Thymus (tissue), 11 donors: ENCODE data around the gene DKK1. TPM values are rescaled to one million over a fixed set of nuclear protein-coding genes. Genes with fewer than 3 reads are reported as not detected.

Source experiments
- DNase-seq, 9 donors: peaks; one replicate each; pipeline ENCODE4 v3.0.0-alpha.2; 2013; ENCODE audit warnings: low spot score in 9 of 9, low read depth in 6 of 9, missing footprints in 1 of 9
- H3K27ac ChIP-seq, 2 donors: one replicate each; pipeline ENCODE4 v1.5.1; 2013; ENCODE audit warnings: control low read depth in 1 of 2, low read depth in 1 of 2, low read length in 1 of 2, mild to moderate bottlenecking in 1 of 2, moderate library complexity in 1 of 2
- H3K27me3 ChIP-seq, 2 donors: one replicate each; pipeline ENCODE4 v1.5.1; 2013; ENCODE audit warnings: low read length in 1 of 2; ENCODE audit not compliant: control insufficient read depth in 2 of 2, insufficient read depth in 1 of 2
- H3K36me3 ChIP-seq, 2 donors: one replicate each; pipeline ENCODE4 v1.5.1; 2013; ENCODE audit warnings: low read length in 1 of 2, mild to moderate bottlenecking in 1 of 2, moderate library complexity in 1 of 2; ENCODE audit not compliant: control insufficient read depth in 2 of 2, insufficient read depth in 2 of 2
- H3K4me1 ChIP-seq, 2 donors: one replicate each; pipeline ENCODE4 v1.5.1; 2013; ENCODE audit warnings: low read length in 2 of 2; ENCODE audit not compliant: control insufficient read depth in 2 of 2, insufficient read depth in 2 of 2
- H3K4me3 ChIP-seq, 2 donors: one replicate each; pipeline ENCODE4 v1.5.1; 2013; ENCODE audit warnings: low read length in 2 of 2, control low read depth in 1 of 2, mild to moderate bottlenecking in 1 of 2
- H3K9me3 ChIP-seq, 2 donors: one replicate each; pipeline ENCODE4 v1.5.1; 2013; ENCODE audit warnings: low read length in 1 of 2, mild to moderate bottlenecking in 1 of 2; ENCODE audit not compliant: control insufficient read depth in 2 of 2, insufficient read depth in 1 of 2
- WGBS: extraction: QIAGEN DNeasy Blood & Tissue Kit; methylation state at CpG from one replicate; pipeline ENCODE4 v1.1.7; 2013; 5-methylcytosine and 5-hydroxymethylcytosine counted together
- polyA plus RNA-seq: library from polyadenylated mRNA; stranded (reverse); fragments of 200-250 nt; gene quantifications from one replicate; pipeline ENCODE4 v1.2.3, GENCODE V29; 2013
- total RNA-seq: library from RNA; stranded (reverse); fragments of 120-200 nt; gene quantifications from one replicate; pipeline ENCODE4 v1.2.4, GENCODE V29; 2013
- donor health status: healthy.

The DKK1 gene
- total and polyA plus RNA-seq, 2 donors, result 0.24 to 1.5 TPM

DNA sequence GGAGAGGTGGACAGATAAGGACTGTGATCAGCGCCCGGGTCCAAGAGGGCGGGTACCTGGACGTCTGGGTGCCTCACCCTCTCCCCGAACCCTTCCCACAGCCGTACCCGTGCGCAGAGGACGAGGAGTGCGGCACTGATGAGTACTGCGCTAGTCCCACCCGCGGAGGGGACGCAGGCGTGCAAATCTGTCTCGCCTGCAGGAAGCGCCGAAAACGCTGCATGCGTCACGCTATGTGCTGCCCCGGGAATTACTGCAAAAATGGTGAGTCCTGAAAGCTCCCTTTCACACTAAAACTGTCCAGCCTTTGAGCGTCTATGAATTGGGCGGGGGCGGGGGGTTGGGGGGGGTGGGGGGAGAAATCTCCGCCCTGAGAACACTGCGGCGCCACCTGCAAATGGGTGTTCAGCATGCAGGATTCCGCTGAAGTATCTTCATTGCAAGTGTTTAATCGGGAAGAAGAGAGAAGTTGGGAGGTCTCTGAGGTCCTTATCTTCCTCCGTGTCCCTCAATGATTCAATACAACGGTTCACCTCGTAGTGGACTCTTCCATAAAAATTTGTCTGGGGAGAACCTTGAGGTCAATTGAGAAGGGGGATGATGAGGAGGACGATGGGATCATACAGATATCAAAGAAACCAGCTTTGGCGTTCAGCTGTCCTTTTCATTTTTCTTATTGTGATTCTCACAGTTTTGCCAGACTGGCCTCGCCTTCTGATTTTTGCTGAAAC, 906 bp downstream of the DKK1 start:
- no peak overlapping the region for H3K27ac ChIP-seq
- H3K36me3 ChIP-seq, result no peaks in the 10 kb centered on the region
- H3K4me3 ChIP-seq, result peak overlapping the region; percentile 46
- no peaks in the 10 kb centered on the region for H3K9me3 ChIP-seq
- H3K4me1 ChIP-seq, result peaks cover 0 to 20% of the 10 kb centered on the region in 2 donors
- WGBS, result 10% methylated on average over 36 of the region's 36 CpGs
- peaks cover 33 to 58% of the 10 kb centered on the region in 2 donors for H3K27me3 ChIP-seq
- peak in 2 of 9 donors; percentile 5 to 13 for DNase-seq

- Histone ChIP-seq H3K4me1 (peaks cover 0 to 20% of the 10 kb centered on the region in 2 donors), H3K36me3 (no peaks in the 10 kb centered on the region), H3K27me3 (peaks cover 32 to 54% of the 10 kb centered on the region in 2 donors), H3K4me3 (no peak overlapping the region), H3K27ac (no peak overlapping the region), H3K9me3 (no peaks in the 10 kb centered on the region)
- no peak for DNase-seq
- 61% methylated on average over 1 of the region's 1 CpG for WGBS
Observed at GRCh38 chr10:52316001-52316400, 1.9 kb downstream of the DKK1 start.

GRCh38 chr10:52316500-52316899, 2.4 kb downstream of the DKK1 start:
- WGBS, result 96% methylated on average over 4 of the region's 4 CpGs
- no peak overlapping the region for H3K27ac ChIP-seq
- H3K4me3 ChIP-seq, result no peak overlapping the region
- H3K36me3 ChIP-seq, result no peaks in the 10 kb centered on the region
- DNase-seq, result no peak
- no peaks in the 10 kb centered on the region for H3K9me3 ChIP-seq
- peaks cover 0 to 20% of the 10 kb centered on the region in 2 donors for H3K4me1 ChIP-seq
- H3K27me3 ChIP-seq, result peaks cover 32 to 50% of the 10 kb centered on the region in 2 donors

DNA sequence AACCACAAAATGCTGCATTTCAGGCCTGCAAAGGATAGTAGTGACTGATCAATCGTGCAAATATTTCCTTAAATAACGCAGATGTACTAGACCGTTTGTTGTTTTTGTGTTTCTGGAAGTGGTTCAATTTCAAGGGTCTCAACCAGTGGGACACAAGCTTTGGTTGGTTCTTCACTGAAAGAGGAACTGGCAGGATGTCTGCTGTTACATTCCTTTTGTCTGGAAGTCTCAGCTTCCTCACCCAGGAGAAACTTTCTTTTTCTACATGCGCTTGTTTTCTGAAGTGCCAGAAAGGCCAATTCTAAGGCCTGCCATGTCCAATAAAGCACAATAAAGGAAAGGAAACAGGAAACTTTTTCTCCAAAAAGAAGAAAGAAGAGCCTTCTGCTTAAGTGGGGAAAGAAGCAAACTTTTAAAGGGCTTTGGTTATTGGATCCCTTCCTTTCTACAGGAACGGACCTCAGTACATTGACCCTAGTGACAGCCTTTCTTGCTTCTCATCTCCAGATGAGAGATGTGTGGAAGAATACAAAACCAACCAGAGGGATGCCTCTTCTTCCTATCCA, 4.1 kb downstream of the DKK1 start:
- DNase-seq, result no peak
- Histone ChIP-seq H3K4me3 (no peak overlapping the region), H3K27me3 (peaks cover 25 to 34% of the 10 kb centered on the region in 2 donors), H3K4me1 (peaks cover 0 to 17% of the 10 kb centered on the region in 2 donors), H3K9me3 (no peaks in the 10 kb centered on the region), H3K36me3 (no peaks in the 10 kb centered on the region), H3K27ac (no peak overlapping the region)
- 94% methylated on average over 5 of the region's 5 CpGs for WGBS

DNA sequence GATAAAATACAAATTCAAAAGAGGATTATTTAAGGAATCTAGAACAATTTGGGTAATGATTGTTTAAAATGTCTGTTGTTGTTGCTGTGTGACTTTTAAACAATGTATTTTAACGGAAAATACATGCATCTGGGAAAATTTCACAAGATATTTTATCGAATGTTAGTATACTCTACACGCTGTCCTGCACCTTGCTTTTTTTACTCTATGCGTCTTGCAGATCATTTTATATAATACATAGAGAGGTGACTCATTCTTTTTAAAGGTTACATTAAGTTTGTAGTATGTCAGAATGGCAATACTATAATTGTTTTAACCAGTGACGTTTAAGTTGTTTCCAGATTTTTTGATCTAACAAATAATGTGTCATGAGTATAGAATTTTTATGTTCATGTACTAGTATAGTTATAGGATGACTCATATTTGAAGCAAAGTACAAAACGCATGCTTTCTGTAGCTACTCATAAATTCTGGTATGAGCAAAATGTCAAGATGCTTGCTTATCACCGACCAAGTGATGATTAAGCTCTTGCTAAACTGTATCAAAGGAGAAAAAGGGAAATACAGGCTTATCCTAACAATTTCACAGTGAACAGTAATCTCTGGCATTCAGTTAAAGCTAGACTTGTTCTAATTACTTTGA, 4.9 kb downstream of the DKK1 start:
- Histone ChIP-seq H3K4me1 (peaks cover 0 to 10% of the 10 kb centered on the region in 2 donors), H3K27ac (no peak overlapping the region), H3K9me3 (no peaks in the 10 kb centered on the region), H3K27me3 (peaks cover 20 to 27% of the 10 kb centered on the region in 2 donors), H3K4me3 (no peak overlapping the region), H3K36me3 (no peaks in the 10 kb centered on the region)
- WGBS, result 93% methylated on average over 7 of the region's 7 CpGs
- no peak for DNase-seq

GRCh38 chr10:52319926-52320325, 5.8 kb downstream of the DKK1 start:
- Histone ChIP-seq H3K9me3 (no peaks in the 10 kb centered on the region), H3K4me1 (no peaks in the 10 kb centered on the region), H3K27ac (no peak overlapping the region), H3K27me3 (peaks cover 12 to 17% of the 10 kb centered on the region in 2 donors), H3K4me3 (no peak overlapping the region), H3K36me3 (no peaks in the 10 kb centered on the region)
- 94% methylated on average over 2 of the region's 2 CpGs for WGBS
- no peak for DNase-seq

DNA sequence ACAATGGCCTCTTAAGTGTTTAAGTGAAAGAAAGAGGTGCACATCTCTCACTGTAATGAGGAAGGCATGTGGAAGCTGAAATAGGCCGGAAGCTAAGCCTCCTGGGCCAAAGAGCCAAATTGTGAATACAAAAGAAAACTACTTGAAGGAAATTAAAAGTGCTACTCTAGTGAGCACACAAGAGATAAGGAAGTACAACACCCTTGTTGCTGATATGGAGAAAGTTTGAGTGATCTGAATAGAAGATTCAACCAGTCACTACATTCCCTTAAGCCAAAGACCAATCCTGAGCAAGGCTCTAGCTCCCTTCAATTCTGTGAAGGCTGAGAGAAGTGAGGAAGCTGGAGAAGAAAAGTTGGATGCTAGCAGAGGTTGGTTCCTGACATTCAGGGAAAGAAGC, 8.2 kb downstream of the DKK1 start:
- H3K4me1 ChIP-seq, result no peaks in the 10 kb centered on the region
- 97% methylated on average over 1 of the region's 1 CpG for WGBS
- no peaks in the 10 kb centered on the region for H3K36me3 ChIP-seq
- H3K4me3 ChIP-seq, result no peak overlapping the region
- H3K9me3 ChIP-seq, result no peaks in the 10 kb centered on the region
- no peak for DNase-seq
- no peaks in the 10 kb centered on the region for H3K27me3 ChIP-seq
- H3K27ac ChIP-seq, result no peak overlapping the region

DNA sequence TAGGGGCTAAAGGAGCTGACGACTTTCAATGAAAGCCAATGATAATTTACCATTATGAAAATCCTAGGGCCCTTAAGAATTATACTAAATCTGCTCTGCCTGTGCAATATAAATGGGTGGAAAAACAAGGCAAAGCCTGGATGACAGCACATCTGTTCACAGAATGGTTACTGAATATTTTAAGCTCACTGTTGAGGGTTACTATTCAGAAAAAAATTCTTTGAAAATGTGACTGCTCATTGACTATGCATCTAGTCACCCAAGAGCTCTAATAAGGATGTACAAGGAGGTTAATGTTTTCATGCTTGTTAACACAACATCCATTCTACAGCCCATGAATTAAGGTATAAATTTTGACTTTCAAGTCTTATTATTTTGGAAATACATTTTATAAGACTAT, 8.9 kb downstream of the DKK1 start:
- no peak overlapping the region for H3K27ac ChIP-seq
- WGBS, result 97% methylated on average over 1 of the region's 1 CpG
- no peaks in the 10 kb centered on the region for H3K9me3 ChIP-seq
- no peak overlapping the region for H3K4me3 ChIP-seq
- H3K27me3 ChIP-seq, result no peaks in the 10 kb centered on the region
- no peaks in the 10 kb centered on the region for H3K36me3 ChIP-seq
- H3K4me1 ChIP-seq, result no peaks in the 10 kb centered on the region
- no peak for DNase-seq

- Histone ChIP-seq H3K4me1 (no peaks in the 10 kb centered on the region), H3K27ac (no peak overlapping the region), H3K4me3 (no peak overlapping the region), H3K9me3 (no peaks in the 10 kb centered on the region), H3K36me3 (no peaks in the 10 kb centered on the region), H3K27me3 (no peaks in the 10 kb centered on the region)
- 93% methylated on average over 2 of the region's 2 CpGs for WGBS
- DNase-seq, result no peak
Observed at GRCh38 chr10:52326382-52326781, 12.3 kb downstream of the DKK1 start.
